Retinal pigment epithelial cell (primary cell): ENCODE measurements around the gene SYNDIG1.

Source experiments
- DNase-seq: peaks from one replicate; pipeline ENCODE4 v3.0.0-alpha.2; 2010; ENCODE audit warnings: low read depth
- H3K4me3 ChIP-seq: 2 replicates; pipeline ENCODE4 v1.5.1; 2011; ENCODE audit warnings: mild to moderate bottlenecking, low read length, control low read depth, moderate library complexity
- TF ChIP-seq, protein P1 (sequence below): conservative IDR thresholded peaks from 2 replicates; pipeline ENCODE4 v1.5.1; 2011; ENCODE audit warnings: low read depth, low read length, control low read depth, inconsistent platforms

SYNDIG1 gene

DNA sequence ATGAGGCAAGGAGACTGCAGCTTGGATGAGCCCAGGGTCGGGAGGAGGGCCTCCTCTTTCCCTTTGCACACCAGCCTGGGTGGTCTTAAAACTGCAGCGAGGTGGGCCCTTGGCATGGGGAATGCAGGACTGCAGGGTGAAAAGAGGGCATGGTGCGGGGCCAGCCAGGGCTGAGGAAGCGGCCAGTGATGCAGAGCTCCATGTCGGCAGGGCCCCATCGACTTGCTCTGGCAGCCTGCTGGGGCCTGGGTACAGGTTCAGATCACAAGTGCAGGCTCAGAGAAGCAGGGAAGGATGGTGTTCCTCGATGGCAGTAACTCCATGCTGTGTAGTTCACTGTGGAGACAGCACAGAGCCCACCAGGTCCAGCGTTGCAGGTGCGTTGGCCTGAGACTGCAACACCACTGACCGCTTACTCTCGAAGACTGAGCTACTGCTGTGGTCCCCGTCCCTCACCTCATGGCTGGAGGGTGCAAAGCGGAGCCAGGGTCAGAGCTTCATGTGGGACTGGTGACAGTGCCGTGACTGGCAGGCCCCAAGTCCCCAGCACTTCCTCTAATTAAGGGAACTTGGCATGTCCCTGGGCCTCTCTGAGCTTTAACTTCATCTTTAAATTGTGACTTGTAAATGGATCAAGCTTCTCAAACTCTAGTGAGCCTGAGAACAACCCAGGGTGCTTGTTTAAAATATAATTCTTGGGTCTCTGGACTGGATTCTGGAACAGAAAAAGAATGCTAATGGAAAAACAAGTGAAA lies 223.2 kb downstream of the SYNDIG1 start:
- TF ChIP-seq, protein P1, sequence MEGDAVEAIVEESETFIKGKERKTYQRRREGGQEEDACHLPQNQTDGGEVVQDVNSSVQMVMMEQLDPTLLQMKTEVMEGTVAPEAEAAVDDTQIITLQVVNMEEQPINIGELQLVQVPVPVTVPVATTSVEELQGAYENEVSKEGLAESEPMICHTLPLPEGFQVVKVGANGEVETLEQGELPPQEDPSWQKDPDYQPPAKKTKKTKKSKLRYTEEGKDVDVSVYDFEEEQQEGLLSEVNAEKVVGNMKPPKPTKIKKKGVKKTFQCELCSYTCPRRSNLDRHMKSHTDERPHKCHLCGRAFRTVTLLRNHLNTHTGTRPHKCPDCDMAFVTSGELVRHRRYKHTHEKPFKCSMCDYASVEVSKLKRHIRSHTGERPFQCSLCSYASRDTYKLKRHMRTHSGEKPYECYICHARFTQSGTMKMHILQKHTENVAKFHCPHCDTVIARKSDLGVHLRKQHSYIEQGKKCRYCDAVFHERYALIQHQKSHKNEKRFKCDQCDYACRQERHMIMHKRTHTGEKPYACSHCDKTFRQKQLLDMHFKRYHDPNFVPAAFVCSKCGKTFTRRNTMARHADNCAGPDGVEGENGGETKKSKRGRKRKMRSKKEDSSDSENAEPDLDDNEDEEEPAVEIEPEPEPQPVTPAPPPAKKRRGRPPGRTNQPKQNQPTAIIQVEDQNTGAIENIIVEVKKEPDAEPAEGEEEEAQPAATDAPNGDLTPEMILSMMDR: no peak
- DNase-seq: no peak
- H3K4me3 ChIP-seq: no peak overlapping the region

DNA sequence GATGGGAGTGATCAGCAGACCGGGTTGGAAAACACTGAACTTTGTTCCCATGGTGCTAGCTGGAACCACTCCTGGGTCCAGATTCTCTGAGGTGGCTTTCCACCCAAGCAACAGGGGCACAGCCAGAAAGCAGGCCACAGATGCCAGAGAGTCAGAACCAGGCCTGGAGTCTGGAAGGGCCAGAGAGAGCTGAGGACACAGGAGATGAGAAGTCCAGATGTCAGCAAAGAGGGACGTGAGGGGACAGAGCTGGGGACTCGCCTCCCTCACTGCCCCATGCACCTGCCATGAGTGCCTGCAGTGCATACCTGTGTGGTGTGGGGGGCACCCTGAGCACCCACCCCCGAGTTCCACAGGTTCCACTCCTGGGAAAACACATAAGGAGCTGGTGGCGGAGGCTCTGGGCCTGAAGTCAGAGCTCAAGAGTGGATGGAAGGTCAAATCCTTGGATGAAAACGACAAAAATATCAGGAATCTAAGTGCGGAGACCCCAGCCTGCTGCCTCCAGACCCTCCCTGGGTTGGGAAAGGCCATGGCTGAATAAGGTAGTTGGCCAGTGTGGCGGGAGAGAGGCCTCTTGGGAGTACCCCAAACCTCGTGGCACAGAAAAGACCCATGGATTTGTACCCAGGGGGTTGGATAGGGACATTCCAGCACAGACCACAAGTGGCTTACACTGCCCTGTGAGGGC lies 224.2 kb downstream of the SYNDIG1 start:
- TF ChIP-seq, protein P1: no peak
- H3K4me3 ChIP-seq: no peak overlapping the region
- DNase-seq: no peak

DNA sequence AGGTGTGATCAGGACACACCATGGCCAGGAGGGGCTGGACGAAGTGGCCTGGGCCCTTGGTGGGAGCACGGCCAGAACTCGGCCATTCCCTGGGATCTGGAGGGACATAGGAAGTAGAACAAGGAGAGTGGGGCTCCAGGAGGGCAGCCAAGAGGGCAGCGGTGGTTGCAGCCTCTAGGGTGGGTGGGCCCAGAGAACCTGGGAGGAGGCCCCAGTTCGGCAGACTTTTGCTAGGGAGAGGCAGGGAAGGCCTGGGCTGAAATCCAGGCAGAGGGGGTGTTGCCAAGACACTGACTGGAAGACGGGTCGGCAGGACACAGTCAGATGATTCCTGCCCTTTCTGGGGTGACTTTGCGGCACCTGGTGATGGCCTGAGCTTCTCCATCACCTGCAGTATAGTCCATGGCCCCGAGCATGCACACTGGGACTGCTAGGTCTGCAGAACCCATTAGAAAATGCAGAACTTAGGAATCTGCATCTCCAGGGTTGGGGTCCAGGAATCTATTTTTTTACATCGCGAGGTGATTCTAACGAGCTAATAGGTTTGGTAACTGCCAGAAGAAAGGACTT lies 224.8 kb downstream of the SYNDIG1 start:
- no peak for DNase-seq
- TF ChIP-seq, protein P1: no peak
- no peak overlapping the region for H3K4me3 ChIP-seq

DNA sequence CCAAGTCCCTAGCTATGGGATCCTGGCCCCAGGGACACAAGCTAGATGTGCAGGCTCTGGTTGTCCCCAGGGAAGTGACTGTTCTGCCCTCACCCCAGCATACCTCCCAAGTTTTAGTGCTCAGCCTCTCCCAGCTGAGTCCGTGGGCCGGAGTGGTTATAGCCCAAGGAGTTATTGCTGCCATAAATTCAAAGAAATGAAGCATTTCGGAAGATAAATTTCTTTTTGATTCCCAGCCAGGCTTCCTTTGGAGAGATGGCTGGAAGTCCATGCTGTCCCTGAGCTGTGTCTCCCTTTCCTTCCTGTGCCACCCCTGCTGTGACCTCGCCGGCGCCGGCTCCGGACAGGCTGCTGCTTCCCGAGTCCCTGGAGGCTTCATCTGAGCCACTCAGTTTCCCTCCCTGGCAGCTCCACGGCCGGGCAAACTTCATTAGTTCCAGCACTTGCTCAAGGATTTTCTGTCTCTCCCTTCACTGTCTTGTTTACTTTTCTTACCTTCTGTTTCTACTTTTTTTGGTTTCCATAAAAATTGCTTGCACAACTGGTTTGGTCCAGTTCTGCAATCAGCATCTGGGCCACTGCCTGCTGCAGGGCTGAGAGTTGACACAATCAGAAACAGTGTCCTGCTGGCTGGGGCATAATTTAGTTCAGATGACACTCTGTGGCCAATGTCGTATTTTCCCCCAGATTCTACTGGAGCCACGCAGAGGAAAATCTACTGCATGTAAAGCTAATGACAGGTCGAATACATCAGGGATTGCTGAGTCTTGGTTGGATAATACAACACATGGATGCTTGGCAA lies 225.5 kb downstream of the SYNDIG1 start:
- TF ChIP-seq, protein P1: no peak
- no peak for DNase-seq
- H3K4me3 ChIP-seq: no peak overlapping the region

DNA sequence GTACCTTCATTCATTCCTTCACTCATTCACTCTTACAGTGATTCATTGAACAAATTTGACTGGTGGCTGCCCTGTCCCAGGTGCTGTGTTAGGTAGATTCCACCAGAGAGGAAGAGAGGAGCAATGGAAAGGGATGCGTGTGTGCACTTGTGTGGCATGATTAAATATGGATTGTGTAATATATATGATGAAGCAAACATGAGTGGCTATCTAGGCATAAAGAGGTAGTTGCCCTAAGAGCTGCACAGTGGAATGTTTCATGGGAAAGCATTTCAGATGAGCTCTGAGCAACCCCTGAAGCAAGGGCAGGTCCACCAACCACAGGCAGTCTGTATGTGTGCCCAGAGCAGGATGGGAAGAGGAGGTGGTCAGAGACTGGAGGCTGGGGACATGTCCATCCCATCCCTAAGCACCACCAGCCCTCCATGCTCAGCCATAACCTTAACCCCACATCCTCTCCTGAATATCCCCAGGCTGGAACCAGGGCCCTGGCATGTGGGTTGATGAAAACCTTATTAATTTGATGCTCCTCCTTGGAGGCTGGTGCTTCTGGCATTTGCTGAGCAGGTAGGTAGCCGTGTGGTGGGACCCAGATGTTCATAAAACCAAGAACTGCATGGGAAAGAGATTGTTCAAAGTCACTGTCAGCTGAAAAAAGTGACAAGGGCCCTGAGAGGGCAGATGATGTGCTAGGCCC lies 226.2 kb downstream of the SYNDIG1 start:
- no peak overlapping the region for H3K4me3 ChIP-seq
- TF ChIP-seq, protein P1: no peak
- DNase-seq: no peak

DNA sequence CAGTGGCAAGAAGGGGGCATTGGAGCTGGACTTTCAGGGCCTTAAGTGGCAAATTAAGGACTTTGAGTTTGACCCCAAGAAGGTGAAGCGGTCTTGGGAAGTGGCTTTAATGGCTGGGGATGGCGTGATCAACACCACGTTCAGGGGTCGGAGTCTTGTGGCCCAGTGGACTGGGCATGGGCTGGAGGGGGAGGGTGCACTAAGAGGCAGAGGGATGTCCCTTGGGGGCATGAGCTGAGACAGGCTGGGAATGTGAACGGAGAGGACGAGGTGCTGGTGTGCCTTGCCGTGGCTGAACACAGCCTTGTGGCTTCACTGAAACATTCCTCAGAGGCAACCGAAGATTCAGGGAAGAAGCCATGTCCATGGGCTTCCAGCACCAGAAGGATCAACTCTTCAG lies 227.0 kb downstream of the SYNDIG1 start:
- no peak overlapping the region for H3K4me3 ChIP-seq
- TF ChIP-seq, protein P1: no peak
- DNase-seq: no peak
